Endodermal cell (in vitro differentiated cells): ENCODE measurements around the gene ADAMTS6. TPM values are rescaled to one million over a fixed set of nuclear protein-coding genes. Genes with fewer than 3 reads are reported as not detected.

Experiments
- DNase-seq: peaks from one replicate; pipeline ENCODE4 v3.0.0-alpha.2; 2017
- H3K27ac ChIP-seq: 2 replicates; pipeline ENCODE4 v1.5.1; 2013; ENCODE audit warnings: mild to moderate bottlenecking, low read depth, low read length, moderate library complexity
- H3K27me3 ChIP-seq: 2 replicates; pipeline ENCODE4 v1.6.1; 2013; ENCODE audit warnings: mild to moderate bottlenecking, low read length, moderate library complexity; ENCODE audit not compliant: insufficient read depth, control insufficient read depth, poor library complexity, severe bottlenecking
- H3K36me3 ChIP-seq: 2 replicates; pipeline ENCODE4 v1.7.0; 2013; ENCODE audit warnings: mild to moderate bottlenecking, low read length, moderate library complexity; ENCODE audit not compliant: control insufficient read depth, insufficient read depth
- H3K4me1 ChIP-seq: one replicate; pipeline ENCODE4 v1.7.0; 2013; ENCODE audit warnings: low read length; ENCODE audit not compliant: control insufficient read depth, insufficient read depth
- H3K4me3 ChIP-seq: 2 replicates; pipeline ENCODE4 v1.5.1; 2013; ENCODE audit warnings: mild to moderate bottlenecking, low read length, moderate library complexity
- H3K9ac ChIP-seq: 2 replicates; pipeline ENCODE4 v1.6.1; 2013; ENCODE audit warnings: mild to moderate bottlenecking, low read length, moderate library complexity; ENCODE audit not compliant: poor library complexity, severe bottlenecking; ENCODE audit errors: extremely low read depth
- H3K9me3 ChIP-seq: 2 replicates; pipeline ENCODE4 v1.6.1; 2013; ENCODE audit warnings: mild to moderate bottlenecking, low read length, moderate library complexity; ENCODE audit not compliant: control insufficient read depth
- H3K27ac Mint-ChIP-seq: 2 replicates; pipeline ENCODE4 v1.8.0; 2020; ENCODE audit warnings: mixed read lengths
- H3K27me3 Mint-ChIP-seq: 2 replicates; pipeline ENCODE4 v1.8.0; 2021; ENCODE audit warnings: mild to moderate bottlenecking, mixed read lengths; ENCODE audit not compliant: insufficient read depth
- H3K36me3 Mint-ChIP-seq: 2 replicates; pipeline ENCODE4 v1.8.0; 2020; ENCODE audit warnings: low read depth, mixed read lengths
- H3K4me1 Mint-ChIP-seq: 2 replicates; pipeline ENCODE4 v1.8.0; 2020; ENCODE audit warnings: mixed read lengths
- H3K4me3 Mint-ChIP-seq: 2 replicates; pipeline ENCODE4 v1.8.0; 2020; ENCODE audit warnings: mild to moderate bottlenecking, moderate library complexity, mixed read lengths
- H3K9me3 Mint-ChIP-seq: 2 replicates; pipeline ENCODE4 v1.8.0; 2020; ENCODE audit warnings: mild to moderate bottlenecking, mixed read lengths
- WGBS, 2 experiments: methylation state at CpG; one replicate each; pipeline versions ENCODE4 v1.1.5 to v1.1.7; 2013; ENCODE audit warnings: missing lambda C conversion rate in 2 of 2, mixed read lengths in 1 of 2; ENCODE audit not compliant: insufficient coverage in 1 of 2, insufficient read length in 1 of 2; 5-methylcytosine and 5-hydroxymethylcytosine counted together
- total RNA-seq, 2 donors: library from RNA; stranded (reverse); fragmentation: NEBNext Ultra II Directional in 1 of 2; extraction: Animal tissue kit (Norgen Biotek cat#: 25700) in 1 of 2; gene quantifications; 2 replicates in 1 of 2; 3 replicates in 1 of 2; pipeline ENCODE4 v1.2.1, GENCODE V29; 2021
- TF ChIP-seq, protein P1 (sequence below): fragments of 200-600 bp; sonication (generic); conservative IDR thresholded peaks from 2 replicates; pipeline ENCODE4 v1.5.0; 2021; ENCODE audit warnings: antibody characterized with exemption, mild to moderate bottlenecking

Gene ADAMTS6
- total RNA-seq, 2 donors from 2014 or later = 2.8 to 4.3 TPM

DNA sequence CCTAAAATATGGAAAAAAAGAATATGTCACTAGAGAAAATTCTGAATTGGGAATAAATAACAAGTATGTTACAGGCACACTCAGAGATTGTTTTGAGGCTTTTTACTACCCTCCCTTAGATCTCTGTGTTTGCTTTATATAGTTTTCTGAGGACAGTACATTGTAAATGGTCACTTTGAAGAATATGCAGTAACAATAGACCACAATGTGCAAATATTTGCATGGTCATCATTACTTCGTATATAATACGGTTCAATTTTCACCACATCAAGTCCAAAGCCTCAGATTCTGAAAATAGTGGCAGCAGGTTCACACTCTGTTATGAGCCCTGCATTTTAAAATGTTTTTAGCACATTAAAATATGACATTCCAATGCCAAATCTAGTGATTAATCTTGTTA is 238.6 kb downstream of the ADAMTS6 start:
- no peaks in the 10 kb centered on the region for H3K36me3 ChIP-seq
- H3K27me3 ChIP-seq = no peaks in the 10 kb centered on the region
- Mint-ChIP-seq H3K4me3 (no peak overlapping the region), H3K36me3 (no peaks in the 10 kb centered on the region), H3K27me3 (no peaks in the 10 kb centered on the region), H3K4me1 (peaks cover 20% of the 10 kb centered on the region), H3K27ac (no peak overlapping the region), H3K9me3 (no peaks in the 10 kb centered on the region)
- 81 to 100% methylated on average over 2 of the region's 2 CpGs for WGBS, 2 experiments
- no peak overlapping the region for H3K9ac ChIP-seq
- H3K27ac ChIP-seq = no peak overlapping the region
- no peaks in the 10 kb centered on the region for H3K4me1 ChIP-seq
- DNase-seq = no peak
- TF ChIP-seq, protein P1, sequence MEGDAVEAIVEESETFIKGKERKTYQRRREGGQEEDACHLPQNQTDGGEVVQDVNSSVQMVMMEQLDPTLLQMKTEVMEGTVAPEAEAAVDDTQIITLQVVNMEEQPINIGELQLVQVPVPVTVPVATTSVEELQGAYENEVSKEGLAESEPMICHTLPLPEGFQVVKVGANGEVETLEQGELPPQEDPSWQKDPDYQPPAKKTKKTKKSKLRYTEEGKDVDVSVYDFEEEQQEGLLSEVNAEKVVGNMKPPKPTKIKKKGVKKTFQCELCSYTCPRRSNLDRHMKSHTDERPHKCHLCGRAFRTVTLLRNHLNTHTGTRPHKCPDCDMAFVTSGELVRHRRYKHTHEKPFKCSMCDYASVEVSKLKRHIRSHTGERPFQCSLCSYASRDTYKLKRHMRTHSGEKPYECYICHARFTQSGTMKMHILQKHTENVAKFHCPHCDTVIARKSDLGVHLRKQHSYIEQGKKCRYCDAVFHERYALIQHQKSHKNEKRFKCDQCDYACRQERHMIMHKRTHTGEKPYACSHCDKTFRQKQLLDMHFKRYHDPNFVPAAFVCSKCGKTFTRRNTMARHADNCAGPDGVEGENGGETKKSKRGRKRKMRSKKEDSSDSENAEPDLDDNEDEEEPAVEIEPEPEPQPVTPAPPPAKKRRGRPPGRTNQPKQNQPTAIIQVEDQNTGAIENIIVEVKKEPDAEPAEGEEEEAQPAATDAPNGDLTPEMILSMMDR = no peak
- H3K4me3 ChIP-seq = no peak overlapping the region
- H3K9me3 ChIP-seq = no peaks in the 10 kb centered on the region

DNA sequence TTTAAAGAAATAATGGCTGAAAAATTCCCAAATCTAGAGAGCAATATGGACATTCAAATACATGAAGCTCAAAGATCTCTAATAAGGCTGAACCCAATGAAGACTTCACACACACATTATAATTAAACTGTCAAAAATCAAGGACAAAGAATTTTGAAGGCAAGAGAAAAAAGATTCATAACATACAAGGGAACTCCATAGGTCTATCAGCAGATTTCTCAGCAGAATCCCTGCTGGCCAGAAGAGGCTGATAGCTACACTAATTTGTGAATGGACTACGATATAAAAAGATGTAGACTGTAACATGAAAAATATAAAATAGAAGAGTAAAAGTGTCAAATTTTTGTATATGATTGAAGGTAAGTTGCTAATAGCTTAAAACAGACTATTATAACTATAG is 251.9 kb downstream of the ADAMTS6 start:
- H3K27ac Mint-ChIP-seq = no peak overlapping the region
- TF ChIP-seq, protein P1 = no peak
- H3K36me3 ChIP-seq = no peaks in the 10 kb centered on the region
- no peak overlapping the region for H3K27ac ChIP-seq
- H3K4me3 Mint-ChIP-seq = no peak overlapping the region
- DNase-seq = no peak
- peaks cover 43% of the 10 kb centered on the region for H3K9me3 Mint-ChIP-seq
- peaks cover 38% of the 10 kb centered on the region for H3K9me3 ChIP-seq
- H3K4me1 ChIP-seq = no peaks in the 10 kb centered on the region
- peaks cover 4% of the 10 kb centered on the region for H3K4me1 Mint-ChIP-seq
- H3K4me3 ChIP-seq = peak overlapping the region; percentile 54
- H3K9ac ChIP-seq = no peak overlapping the region
- WGBS, 2 experiments = 94 to 100% methylated on average over 1 of the region's 1 CpG
- H3K27me3 Mint-ChIP-seq = no peaks in the 10 kb centered on the region
- H3K27me3 ChIP-seq = no peaks in the 10 kb centered on the region
- H3K36me3 Mint-ChIP-seq = peaks cover 9% of the 10 kb centered on the region

DNA sequence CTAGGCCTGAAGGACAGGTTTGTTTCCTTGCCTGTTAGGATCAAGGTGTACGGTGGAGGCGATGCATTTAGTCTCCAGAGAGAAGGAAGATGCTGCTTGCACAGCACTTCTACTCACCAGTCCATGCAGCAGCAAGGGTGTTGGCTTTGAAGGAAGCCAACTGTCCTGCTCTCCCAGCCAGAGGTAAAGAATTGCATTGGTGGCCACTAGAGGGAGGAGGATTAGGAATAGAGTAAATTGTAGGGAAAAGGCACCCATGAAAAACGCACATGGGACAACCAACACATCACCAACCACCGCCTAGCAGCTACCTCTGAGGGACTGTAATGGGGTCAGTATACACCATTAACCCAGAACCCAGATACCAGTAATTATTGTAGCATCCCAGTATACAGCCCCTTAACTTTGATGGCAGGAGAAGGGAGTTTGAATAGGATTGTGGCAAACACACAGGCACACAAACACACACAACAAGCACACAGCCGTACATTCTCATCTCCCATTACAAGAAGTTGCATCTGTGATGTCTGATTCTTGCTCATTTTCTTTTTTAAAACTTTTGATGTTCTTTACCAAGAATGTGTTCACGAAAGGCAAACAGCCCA is 267.7 kb downstream of the ADAMTS6 start:
- Mint-ChIP-seq H3K9me3 (peaks cover 1% of the 10 kb centered on the region), H3K27ac (no peak overlapping the region), H3K4me3 (no peak overlapping the region), H3K36me3 (peaks cover 4% of the 10 kb centered on the region), H3K4me1 (peaks cover 16% of the 10 kb centered on the region), H3K27me3 (no peaks in the 10 kb centered on the region)
- peak; percentile 75 for DNase-seq
- no peak overlapping the region for H3K27ac ChIP-seq
- TF ChIP-seq, protein P1 = peak; percentile 83
- H3K9me3 ChIP-seq = no peaks in the 10 kb centered on the region
- 75 to 94% methylated on average over 3 to 6 of the region's 6 CpGs for WGBS, 2 experiments
- H3K4me3 ChIP-seq = no peak overlapping the region
- H3K27me3 ChIP-seq = no peaks in the 10 kb centered on the region
- H3K4me1 ChIP-seq = no peaks in the 10 kb centered on the region
- no peaks in the 10 kb centered on the region for H3K36me3 ChIP-seq
- no peak overlapping the region for H3K9ac ChIP-seq
